ENCODE measurements around the gene LST1. TPM values are rescaled to one million over a fixed set of nuclear protein-coding genes. Genes with fewer than 3 reads are reported as not detected.

The LST1 gene
- total RNA-seq, 1 donor from 2014 or later: 6.5 TPM

DNA sequence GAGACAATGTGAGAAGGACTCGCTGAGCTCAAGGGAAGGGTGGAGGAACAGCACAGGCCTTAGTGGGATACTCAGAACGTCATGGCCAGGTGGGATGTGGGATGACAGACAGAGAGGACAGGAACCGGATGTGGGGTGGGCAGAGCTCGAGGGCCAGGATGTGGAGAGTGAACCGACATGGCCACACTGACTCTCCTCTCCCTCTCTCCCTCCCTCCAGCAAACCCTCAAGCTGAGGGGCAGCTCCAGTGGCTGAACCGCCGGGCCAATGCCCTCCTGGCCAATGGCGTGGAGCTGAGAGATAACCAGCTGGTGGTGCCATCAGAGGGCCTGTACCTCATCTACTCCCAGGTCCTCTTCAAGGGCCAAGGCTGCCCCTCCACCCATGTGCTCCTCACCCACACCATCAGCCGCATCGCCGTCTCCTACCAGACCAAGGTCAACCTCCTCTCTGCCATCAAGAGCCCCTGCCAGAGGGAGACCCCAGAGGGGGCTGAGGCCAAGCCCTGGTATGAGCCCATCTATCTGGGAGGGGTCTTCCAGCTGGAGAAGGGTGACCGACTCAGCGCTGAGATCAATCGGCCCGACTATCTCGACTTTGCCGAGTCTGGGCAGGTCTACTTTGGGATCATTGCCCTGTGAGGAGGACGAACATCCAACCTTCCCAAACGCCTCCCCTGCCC, 9.0 kb upstream of the LST1 start:
- peaks cover 28% of the 10 kb centered on the region for H3K4me1 ChIP-seq
- H3K9me3 ChIP-seq (replicated peaks): no peaks in the 10 kb centered on the region
- no peak overlapping the region for H3K4me3 ChIP-seq
- DNase-seq: no peak
- intact Hi-C loops (cut with micrococcal nuclease): no loop called here
- H3K27me3 ChIP-seq (ENCODE audit: low read depth): no peaks in the 10 kb centered on the region
- no peaks in the 10 kb centered on the region for H3K36me3 ChIP-seq
- H3K27ac ChIP-seq (replicated peaks): no peak overlapping the region
- TF ChIP-seq, protein P1, sequence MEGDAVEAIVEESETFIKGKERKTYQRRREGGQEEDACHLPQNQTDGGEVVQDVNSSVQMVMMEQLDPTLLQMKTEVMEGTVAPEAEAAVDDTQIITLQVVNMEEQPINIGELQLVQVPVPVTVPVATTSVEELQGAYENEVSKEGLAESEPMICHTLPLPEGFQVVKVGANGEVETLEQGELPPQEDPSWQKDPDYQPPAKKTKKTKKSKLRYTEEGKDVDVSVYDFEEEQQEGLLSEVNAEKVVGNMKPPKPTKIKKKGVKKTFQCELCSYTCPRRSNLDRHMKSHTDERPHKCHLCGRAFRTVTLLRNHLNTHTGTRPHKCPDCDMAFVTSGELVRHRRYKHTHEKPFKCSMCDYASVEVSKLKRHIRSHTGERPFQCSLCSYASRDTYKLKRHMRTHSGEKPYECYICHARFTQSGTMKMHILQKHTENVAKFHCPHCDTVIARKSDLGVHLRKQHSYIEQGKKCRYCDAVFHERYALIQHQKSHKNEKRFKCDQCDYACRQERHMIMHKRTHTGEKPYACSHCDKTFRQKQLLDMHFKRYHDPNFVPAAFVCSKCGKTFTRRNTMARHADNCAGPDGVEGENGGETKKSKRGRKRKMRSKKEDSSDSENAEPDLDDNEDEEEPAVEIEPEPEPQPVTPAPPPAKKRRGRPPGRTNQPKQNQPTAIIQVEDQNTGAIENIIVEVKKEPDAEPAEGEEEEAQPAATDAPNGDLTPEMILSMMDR (IDR thresholded peaks at IDR 0.05; ENCODE audit: borderline replicate concordance): no peak

DNA sequence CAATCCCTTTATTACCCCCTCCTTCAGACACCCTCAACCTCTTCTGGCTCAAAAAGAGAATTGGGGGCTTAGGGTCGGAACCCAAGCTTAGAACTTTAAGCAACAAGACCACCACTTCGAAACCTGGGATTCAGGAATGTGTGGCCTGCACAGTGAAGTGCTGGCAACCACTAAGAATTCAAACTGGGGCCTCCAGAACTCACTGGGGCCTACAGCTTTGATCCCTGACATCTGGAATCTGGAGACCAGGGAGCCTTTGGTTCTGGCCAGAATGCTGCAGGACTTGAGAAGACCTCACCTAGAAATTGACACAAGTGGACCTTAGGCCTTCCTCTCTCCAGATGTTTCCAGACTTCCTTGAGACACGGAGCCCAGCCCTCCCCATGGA, 8.5 kb upstream of the LST1 start:
- intact Hi-C loops (cut with micrococcal nuclease): no loop called here
- peaks cover 33% of the 10 kb centered on the region for H3K4me1 ChIP-seq

DNA sequence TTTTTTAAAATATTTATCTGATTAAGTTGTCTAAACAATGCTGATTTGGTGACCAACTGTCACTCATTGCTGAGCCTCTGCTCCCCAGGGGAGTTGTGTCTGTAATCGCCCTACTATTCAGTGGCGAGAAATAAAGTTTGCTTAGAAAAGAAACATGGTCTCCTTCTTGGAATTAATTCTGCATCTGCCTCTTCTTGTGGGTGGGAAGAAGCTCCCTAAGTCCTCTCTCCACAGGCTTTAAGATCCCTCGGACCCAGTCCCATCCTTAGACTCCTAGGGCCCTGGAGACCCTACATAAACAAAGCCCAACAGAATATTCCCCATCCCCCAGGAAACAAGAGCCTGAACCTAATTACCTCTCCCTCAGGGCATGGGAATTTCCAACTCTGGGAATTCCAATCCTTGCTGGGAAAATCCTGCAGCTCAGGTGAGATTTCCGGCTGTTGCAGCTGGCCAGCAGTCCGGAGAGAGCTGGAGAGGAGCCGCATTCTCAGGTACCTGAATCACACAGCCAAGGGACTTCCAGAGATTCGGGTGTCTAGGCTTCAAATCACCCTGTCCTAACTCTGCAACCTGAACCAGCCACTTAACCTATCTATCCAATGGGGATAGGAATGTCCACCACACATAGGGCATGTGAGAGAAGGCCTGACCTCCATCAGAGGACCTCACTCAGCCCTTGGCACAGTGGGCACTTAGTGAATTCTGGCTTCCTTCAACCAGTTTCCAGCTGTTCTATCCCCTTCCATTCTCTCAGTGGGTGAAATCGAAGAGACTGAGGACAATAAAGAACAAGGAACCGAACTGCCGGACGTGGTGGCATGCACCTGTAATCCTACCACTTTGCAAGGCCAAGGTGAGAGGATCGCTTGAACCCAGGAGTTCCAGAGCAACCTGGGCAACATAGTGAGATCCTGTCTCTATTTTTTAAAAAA, 7.6 kb upstream of the LST1 start:
- no peak overlapping the region for H3K27ac ChIP-seq (replicated peaks)
- no peak overlapping the region for H3K4me3 ChIP-seq
- H3K9me3 ChIP-seq (replicated peaks): no peaks in the 10 kb centered on the region
- peaks cover 38% of the 10 kb centered on the region for H3K4me1 ChIP-seq
- TF ChIP-seq, protein P1 (IDR thresholded peaks at IDR 0.05; ENCODE audit: borderline replicate concordance): no peak
- no peaks in the 10 kb centered on the region for H3K36me3 ChIP-seq
- no peak for DNase-seq
- no peaks in the 10 kb centered on the region for H3K27me3 ChIP-seq (ENCODE audit: low read depth)
- intact Hi-C loops (cut with micrococcal nuclease): no loop called here

More for the DNA sequence above, 8.5 kb upstream of the LST1 start:
- Histone ChIP-seq H3K9me3 (replicated peaks) (no peaks in the 10 kb centered on the region), H3K36me3 (no peaks in the 10 kb centered on the region), H3K27me3 (ENCODE audit: low read depth) (no peaks in the 10 kb centered on the region), H3K4me3 (no peak overlapping the region), H3K27ac (replicated peaks) (no peak overlapping the region)
- no peak for DNase-seq
- TF ChIP-seq, protein P1 (IDR thresholded peaks at IDR 0.05; ENCODE audit: borderline replicate concordance): no peak

DNA sequence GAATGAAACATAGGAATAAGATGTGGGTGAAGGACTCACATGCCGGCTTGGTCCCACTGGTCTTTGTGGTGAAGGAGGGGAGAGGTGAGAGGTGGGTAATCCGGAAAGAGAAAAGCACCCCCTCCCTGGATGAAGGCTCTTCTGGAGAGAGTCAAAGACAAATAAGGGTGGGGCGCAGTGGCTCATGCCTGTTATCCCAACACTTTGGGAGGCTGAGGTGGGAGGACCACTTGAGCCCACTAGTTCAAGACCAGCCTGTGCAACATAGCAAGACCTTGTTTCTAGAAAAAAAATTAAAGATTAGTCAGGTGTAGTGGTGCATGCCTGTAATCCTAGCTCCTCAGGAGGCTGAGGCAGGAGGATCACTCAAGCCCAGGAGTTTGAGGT, 7.0 kb upstream of the LST1 start:
- peaks cover 38% of the 10 kb centered on the region for H3K4me1 ChIP-seq
- TF ChIP-seq, protein P1 (IDR thresholded peaks at IDR 0.05; ENCODE audit: borderline replicate concordance): no peak
- H3K9me3 ChIP-seq (replicated peaks): no peaks in the 10 kb centered on the region
- intact Hi-C loops (cut with micrococcal nuclease): no loop called here
- H3K36me3 ChIP-seq: no peaks in the 10 kb centered on the region
- no peaks in the 10 kb centered on the region for H3K27me3 ChIP-seq (ENCODE audit: low read depth)
- DNase-seq: no peak
- H3K4me3 ChIP-seq: no peak overlapping the region
- no peak overlapping the region for H3K27ac ChIP-seq (replicated peaks)

DNA sequence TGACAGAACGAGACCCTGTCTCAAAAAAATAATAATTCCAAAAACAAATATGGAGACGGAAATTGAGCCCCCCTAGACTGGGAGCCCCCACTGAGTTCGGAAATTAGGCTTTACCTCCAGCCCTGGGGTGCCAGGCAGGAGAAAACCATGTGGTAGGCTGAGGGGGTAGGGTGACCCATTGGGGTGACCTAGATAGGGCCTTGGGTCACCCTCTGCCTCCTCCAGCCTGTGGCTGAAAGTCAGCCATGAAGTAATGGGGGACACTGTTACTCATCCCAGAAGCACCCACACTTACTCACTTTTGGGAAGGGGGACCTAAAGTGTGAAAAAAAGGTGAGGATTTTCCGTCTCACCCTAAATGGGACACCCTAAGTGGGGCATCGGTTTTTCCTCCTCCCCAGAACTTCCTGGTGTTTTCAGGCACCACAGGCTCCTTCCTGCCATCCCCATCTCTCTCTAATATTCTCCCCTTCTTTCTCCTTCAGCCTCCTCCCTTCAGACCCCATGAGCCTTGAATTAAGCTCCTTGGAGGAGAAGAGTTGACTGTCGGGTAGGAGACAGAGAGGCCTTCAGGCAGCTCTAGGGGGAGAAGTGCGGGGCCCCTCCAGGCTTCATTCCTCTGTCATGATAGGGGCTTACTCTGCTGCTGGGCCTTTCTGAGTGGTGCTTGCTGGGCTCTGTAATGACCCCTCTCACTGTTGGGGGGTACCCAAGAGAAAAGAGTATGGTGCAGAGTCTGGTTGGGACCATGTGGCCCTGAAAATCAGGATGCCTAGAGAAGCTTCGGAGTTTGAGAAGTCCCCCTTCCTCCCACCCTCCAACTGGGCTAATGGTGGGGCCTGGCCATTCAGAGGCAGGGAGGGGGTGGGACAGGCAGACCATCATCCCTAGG, 6.3 kb upstream of the LST1 start:
- Histone ChIP-seq H3K36me3 (no peaks in the 10 kb centered on the region), H3K27ac (replicated peaks) (no peak overlapping the region), H3K27me3 (ENCODE audit: low read depth) (no peaks in the 10 kb centered on the region), H3K4me3 (no peak overlapping the region), H3K4me1 (peaks cover 38% of the 10 kb centered on the region), H3K9me3 (replicated peaks) (no peaks in the 10 kb centered on the region)
- no peak for DNase-seq
- intact Hi-C loops (cut with micrococcal nuclease): no loop called here
- TF ChIP-seq, protein P1 (IDR thresholded peaks at IDR 0.05; ENCODE audit: borderline replicate concordance): no peak
